Measurements from ENCODE around the gene SLC4A2. TPM values are rescaled to one million over a fixed set of nuclear protein-coding genes. Genes with fewer than 3 reads are reported as not detected.
A peak's percentile ranks its signal among the peaks of the same experiment; 100 is the strongest.

The SLC4A2 gene
- total RNA-seq, 2 donors from 2014 or later = 76.7 to 169 TPM

DNA sequence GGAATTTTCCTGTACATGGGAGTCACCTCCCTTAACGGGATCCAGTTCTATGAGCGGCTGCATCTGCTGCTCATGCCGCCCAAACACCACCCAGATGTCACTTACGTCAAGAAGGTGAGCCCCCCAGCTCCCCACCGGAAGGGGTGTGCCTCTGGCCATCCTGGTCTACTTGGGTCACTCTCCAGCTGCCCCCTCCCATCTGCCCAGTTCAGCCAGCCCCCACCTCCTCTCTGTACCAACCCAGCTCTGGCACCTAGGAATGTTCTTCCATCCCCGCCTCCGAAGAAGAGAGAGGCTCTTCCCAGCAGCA lies 16.2 kb downstream of the SLC4A2 start:
- H3K27ac ChIP-seq = no peak overlapping the region
- no peak for DNase-seq
- TF ChIP-seq, protein P1, sequence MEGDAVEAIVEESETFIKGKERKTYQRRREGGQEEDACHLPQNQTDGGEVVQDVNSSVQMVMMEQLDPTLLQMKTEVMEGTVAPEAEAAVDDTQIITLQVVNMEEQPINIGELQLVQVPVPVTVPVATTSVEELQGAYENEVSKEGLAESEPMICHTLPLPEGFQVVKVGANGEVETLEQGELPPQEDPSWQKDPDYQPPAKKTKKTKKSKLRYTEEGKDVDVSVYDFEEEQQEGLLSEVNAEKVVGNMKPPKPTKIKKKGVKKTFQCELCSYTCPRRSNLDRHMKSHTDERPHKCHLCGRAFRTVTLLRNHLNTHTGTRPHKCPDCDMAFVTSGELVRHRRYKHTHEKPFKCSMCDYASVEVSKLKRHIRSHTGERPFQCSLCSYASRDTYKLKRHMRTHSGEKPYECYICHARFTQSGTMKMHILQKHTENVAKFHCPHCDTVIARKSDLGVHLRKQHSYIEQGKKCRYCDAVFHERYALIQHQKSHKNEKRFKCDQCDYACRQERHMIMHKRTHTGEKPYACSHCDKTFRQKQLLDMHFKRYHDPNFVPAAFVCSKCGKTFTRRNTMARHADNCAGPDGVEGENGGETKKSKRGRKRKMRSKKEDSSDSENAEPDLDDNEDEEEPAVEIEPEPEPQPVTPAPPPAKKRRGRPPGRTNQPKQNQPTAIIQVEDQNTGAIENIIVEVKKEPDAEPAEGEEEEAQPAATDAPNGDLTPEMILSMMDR (IDR thresholded peaks at IDR 0.05) = no peak
- H3K4me1 ChIP-seq = peaks cover 5% of the 10 kb centered on the region
- intact Hi-C loops (cut with DNase I) = no loop called here
- no peaks in the 10 kb centered on the region for H3K9me3 ChIP-seq
- no peak overlapping the region for H3K9ac ChIP-seq (ENCODE audit: low read depth in 2 of 2, low read length in 2 of 2)
- H3K36me3 ChIP-seq = peaks cover 19% of the 10 kb centered on the region
- H3K27me3 ChIP-seq = no peaks in the 10 kb centered on the region
- no peak overlapping the region for H3K4me3 ChIP-seq

- Histone ChIP-seq H3K4me1 (peaks cover 6% of the 10 kb centered on the region), H3K9ac (ENCODE audit: low read depth in 2 of 2, low read length in 2 of 2) (no peak overlapping the region), H3K27ac (no peak overlapping the region), H3K9me3 (no peaks in the 10 kb centered on the region), H3K27me3 (no peaks in the 10 kb centered on the region), H3K36me3 (peaks cover 16% of the 10 kb centered on the region), H3K4me3 (no peak overlapping the region)
- TF ChIP-seq, protein P1 (IDR thresholded peaks at IDR 0.05) = no peak
- intact Hi-C loops (cut with DNase I) = no loop called here
- DNase-seq = no peak
These were observed 16.6 kb downstream of the SLC4A2 start for GRCh38 chr7:151075978-151076426.

DNA sequence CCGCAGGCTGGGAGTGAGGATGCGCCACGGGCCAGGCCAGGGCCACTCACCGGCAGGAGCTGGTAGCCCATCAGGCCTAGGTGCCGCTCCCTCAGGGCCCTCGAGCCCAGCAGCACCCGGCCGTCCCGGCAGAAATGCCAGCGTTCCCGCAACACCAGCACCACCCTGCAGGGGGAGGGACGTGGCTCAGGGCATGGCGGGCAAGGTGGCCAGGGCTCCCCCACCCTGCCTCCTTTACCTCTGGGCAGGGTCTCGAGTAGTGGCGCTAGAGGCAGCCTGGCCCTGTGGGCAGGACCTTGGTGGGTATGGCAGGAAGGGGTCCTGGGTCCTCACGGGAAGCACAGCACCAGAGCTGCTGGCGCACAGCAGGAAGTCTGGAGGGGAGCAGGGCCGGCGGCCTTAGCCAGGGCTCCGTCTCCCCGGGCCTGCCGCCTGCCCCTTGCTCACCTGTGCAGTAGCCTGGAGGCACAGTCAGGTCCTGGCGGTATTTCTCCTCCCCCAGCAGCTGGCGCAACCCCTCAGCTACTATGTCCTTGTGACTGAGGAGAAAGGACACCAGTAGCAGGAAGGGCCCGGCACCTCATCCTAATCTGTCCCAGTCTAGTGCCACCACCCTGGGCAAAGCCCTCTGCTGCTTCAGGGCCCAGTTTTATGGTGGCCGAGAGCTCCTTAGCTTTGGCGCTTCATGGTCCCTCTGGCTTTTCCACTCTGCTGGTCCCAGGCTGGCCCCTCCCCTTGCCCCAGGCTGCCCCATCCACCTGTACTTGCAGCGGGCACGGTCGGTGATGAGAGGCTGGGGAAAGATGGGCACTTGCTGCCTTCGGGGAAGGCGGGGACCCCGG lies 17.7 kb downstream of the SLC4A2 start:
- no peak overlapping the region for H3K4me3 ChIP-seq
- peaks cover 17% of the 10 kb centered on the region for H3K4me1 ChIP-seq
- H3K9me3 ChIP-seq = no peaks in the 10 kb centered on the region
- H3K9ac ChIP-seq (ENCODE audit: low read depth in 2 of 2, low read length in 2 of 2) = no peak overlapping the region
- H3K27ac ChIP-seq = no peak overlapping the region
- H3K36me3 ChIP-seq = peaks cover 13% of the 10 kb centered on the region
- intact Hi-C loops (cut with DNase I) = no loop called here
- DNase-seq = no peak
- H3K27me3 ChIP-seq = no peaks in the 10 kb centered on the region
- TF ChIP-seq, protein P1 (IDR thresholded peaks at IDR 0.05) = no peak

DNA sequence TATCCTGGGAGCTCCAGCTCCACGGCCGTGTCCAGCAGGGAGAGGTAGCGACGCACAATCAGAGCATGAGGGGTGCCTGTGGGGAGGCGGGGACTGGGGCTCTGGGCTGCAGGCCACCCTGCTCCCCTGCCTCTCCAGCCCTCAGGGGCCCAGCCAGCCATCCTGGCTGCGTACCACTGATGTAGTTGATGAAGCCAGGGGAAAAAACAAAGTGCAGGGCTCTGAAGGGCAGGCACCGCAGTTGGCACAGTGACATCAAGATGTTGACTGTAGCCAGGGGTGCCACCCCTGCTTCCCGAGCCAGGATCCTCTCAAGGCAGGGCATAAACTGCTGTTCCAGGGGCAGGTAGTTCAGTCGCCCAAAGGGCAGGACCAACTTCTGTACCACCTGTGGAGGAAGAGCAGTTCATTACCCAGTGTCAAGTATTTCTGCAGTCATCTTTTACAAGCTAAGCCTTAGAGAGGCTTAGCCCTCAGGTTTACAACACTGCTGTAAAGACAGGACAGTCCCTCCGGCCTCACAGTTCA lies 18.4 kb downstream of the SLC4A2 start:
- H3K4me1 ChIP-seq = peaks cover 22% of the 10 kb centered on the region
- TF ChIP-seq, protein P1 (IDR thresholded peaks at IDR 0.05) = no peak
- H3K27me3 ChIP-seq = no peaks in the 10 kb centered on the region
- intact Hi-C loops (cut with DNase I) = no loop called here
- no peak overlapping the region for H3K27ac ChIP-seq
- no peak overlapping the region for H3K4me3 ChIP-seq
- DNase-seq = no peak
- H3K9me3 ChIP-seq = no peaks in the 10 kb centered on the region
- H3K9ac ChIP-seq (ENCODE audit: low read depth in 2 of 2, low read length in 2 of 2) = no peak overlapping the region
- H3K36me3 ChIP-seq = peaks cover 13% of the 10 kb centered on the region

DNA sequence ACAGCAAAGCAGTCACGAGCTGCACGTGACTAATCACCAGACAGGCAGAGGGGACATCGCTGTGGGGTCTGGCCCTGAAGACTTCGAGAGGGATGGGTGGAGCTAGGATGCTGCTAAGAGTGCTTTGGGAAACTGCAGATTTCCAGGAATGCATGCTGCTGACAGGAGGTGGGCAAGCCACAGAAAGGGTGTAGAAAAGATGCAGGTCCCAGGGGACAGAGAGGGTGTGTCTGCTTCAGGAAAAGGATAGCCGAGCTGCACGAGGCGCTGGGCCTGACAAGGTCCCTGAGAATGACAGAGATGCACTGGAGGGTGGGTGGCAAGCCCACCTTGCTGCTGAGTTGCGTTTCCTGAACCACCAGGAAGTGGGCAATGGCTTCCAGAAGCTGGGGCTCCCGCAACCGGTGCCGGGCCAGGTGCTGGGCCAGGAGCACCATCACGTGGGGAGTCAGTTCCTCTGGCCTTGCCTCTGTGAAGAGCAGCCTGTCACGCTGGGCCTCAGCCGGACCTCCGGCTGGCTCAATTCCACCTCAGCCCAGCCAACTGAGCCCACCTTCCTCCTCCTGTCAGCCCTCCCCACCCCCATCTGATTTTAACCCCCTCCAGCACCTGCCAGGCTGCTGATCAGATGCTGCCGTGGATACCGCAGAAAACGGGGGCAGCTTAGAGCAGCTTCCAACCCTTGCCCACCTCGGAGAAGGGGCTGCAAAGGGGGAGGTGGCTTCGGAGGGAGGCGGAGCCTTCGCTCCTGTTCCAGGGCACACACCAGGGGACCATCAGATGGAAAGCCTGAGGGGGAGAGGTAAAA lies 19.0 kb downstream of the SLC4A2 start:
- TF ChIP-seq, protein P1 (IDR thresholded peaks at IDR 0.05) = no peak
- no peaks in the 10 kb centered on the region for H3K9me3 ChIP-seq
- no peak overlapping the region for H3K27ac ChIP-seq
- peak overlapping the region in 1 of 2 donors; percentile 21 for H3K9ac ChIP-seq (ENCODE audit: low read depth in 2 of 2, low read length in 2 of 2)
- no peak for DNase-seq
- intact Hi-C loops (cut with DNase I) = no loop called here
- no peaks in the 10 kb centered on the region for H3K27me3 ChIP-seq
- H3K36me3 ChIP-seq = peaks cover 12% of the 10 kb centered on the region
- H3K4me1 ChIP-seq = peaks cover 22% of the 10 kb centered on the region
- no peak overlapping the region for H3K4me3 ChIP-seq
